OCI-LY1 (cell line): Measurements from ENCODE around the gene CLDND1.

Source experiments
- EZH2 ChIP-seq: fragments of 200-600 bp; sonication (generic), shearing (Covaris generic); IDR thresholded peaks from 2 replicates; pipeline ENCODE4 v1.8.0; 2017; ENCODE audit warnings: borderline replicate concordance, mixed run types, mild to moderate bottlenecking, antibody characterized with exemption, low read length, moderate library complexity, mixed read lengths
- TF ChIP-seq, protein P1 (sequence below): fragments of 200-600 bp; sonication (generic), shearing (Covaris generic); IDR thresholded peaks from 2 replicates; pipeline ENCODE4 v1.5.1; 2017; ENCODE audit warnings: mild to moderate bottlenecking, antibody characterized with exemption, low read length, moderate library complexity, mixed read lengths

DNA sequence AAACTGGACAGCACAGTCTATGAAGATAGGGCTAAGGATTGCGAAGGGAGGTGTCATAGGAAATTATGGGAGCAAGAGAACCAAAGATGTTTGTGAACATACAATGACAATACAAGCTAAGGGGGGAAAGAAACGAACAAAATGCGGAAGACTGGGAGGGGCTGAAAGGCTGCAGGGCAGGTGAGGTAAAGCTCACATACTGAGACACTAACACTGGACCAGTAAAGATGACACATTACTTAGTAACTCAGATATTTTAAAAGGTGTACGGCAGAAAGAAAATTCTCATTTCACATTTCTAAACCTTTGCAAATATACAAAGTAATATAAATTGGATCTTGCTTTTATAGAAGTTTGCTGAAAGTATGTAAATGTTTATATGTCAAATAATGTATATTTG lies 10.1 kb downstream of the CLDND1 start:
- TF ChIP-seq, protein P1, sequence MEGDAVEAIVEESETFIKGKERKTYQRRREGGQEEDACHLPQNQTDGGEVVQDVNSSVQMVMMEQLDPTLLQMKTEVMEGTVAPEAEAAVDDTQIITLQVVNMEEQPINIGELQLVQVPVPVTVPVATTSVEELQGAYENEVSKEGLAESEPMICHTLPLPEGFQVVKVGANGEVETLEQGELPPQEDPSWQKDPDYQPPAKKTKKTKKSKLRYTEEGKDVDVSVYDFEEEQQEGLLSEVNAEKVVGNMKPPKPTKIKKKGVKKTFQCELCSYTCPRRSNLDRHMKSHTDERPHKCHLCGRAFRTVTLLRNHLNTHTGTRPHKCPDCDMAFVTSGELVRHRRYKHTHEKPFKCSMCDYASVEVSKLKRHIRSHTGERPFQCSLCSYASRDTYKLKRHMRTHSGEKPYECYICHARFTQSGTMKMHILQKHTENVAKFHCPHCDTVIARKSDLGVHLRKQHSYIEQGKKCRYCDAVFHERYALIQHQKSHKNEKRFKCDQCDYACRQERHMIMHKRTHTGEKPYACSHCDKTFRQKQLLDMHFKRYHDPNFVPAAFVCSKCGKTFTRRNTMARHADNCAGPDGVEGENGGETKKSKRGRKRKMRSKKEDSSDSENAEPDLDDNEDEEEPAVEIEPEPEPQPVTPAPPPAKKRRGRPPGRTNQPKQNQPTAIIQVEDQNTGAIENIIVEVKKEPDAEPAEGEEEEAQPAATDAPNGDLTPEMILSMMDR: no peak
- no peak for TF ChIP-seq EZH2
